HG03039 (cell line): ENCODE measurements around the gene SETBP1.

Experiments used
- ATAC-seq: cut with Tn5 transposase; IDR thresholded peaks from one replicate; pipeline ENCODE4 v1.9.1; 2021; ENCODE audit warnings: mild to moderate bottlenecking, moderate library complexity; ENCODE audit not compliant: unreplicated experiment

SETBP1 gene

DNA sequence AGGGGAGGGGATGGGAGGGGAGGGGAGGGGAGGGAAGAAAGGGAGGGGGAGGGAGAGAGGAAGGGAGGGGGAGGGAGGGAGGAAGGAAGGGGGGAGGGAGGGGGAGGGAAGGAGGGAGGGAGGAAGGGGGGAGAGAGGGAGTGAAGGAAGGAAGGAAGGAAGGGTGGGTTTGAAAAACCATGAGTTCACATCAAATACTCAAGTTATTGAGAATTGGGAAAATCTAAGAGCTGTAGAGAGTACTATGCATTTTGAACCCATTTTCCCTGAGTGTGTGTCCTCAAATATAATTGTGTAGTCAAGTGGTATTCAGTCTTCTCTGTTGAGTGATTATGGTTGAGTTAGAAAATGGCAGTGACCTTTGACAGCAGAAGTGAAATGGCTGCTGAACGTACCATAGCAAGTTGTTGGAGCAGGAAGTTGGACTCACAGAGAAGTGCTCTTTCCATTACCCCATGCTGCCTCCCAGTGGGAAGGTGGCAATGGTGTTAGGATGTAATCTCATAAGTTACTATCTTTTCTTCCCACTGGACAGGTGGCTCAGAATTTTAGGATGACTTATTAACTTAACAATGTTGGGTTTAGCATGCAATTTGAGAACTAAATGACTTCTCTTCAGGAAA is 214.6 kb downstream of the SETBP1 start:
- no peak for ATAC-seq

DNA sequence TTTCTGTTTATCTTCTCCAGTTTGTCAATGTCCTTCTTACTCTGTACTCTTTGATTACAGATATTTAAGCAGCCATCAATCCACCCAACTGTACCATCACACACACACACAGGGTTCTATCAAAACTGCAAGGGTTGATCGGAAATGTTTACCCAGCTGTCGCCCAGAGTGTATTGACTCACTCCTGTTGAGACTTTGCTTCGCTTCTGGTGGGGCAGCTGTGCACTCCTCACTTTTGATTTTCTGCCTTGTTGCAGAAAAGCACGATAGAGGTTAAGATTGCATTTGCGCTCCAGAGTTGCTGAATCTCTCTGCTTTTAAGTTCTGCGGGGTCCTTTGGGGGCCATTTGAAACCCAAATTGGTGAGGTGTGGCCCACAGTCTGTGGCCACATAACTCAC is 216.2 kb downstream of the SETBP1 start:
- ATAC-seq, result no peak

DNA sequence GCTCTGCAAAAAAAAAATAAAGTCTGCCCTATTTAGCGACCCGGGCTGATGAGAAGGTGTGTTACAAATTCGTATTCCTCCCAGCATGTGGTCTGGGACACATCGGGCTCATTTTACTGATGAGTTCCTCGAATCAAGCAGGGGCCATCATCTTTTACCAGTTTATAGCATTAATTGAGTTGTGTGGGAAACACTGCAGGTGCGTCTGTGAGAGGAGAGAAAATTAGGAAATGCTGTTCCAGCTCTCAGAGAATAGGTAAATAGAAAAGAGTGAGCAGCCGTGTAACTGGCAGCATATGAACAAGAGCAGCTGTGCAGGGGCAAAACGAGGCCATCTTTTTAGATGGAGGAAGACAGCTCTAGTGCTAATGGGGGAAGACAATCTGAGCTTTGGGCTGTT is 216.7 kb downstream of the SETBP1 start:
- ATAC-seq, result no peak

DNA sequence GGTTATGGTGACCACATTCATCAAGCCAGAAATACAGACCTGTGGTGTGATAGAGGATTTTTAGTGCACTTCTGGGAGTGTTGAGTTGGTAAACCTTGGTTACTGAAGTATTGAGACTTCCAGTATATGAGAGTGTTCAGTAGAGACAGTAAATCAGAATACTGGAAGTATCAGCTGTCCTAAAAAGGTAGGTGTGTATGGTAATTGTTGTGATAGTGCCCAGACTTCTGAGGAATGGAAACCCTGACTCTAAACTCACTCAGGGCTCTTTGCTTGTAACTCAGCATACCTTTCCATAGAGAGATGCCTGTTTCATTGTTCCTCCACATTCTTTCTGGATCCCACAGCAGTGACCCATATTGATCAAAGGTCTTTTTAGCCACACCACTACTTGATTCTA is 217.1 kb downstream of the SETBP1 start:
- no peak for ATAC-seq

DNA sequence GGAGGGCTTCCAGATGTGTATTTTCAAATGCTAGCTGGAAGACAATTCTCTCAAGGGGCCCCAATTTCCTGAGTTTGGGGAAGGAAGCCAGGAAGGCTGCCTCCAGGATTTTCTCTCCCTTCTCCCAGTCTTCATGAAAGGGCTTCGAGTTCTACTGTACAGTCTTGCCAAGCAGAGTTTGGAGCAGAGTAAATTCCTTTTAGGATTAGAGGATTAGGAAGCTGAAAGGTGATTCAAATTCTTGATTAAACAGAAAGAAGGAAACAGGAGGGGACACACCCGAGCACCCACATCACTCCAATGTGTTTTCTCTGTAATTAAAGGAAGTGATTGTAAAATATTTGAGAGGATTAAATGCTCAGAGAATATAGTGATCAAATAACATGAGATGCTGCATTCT is 217.8 kb downstream of the SETBP1 start:
- ATAC-seq, result no peak

DNA sequence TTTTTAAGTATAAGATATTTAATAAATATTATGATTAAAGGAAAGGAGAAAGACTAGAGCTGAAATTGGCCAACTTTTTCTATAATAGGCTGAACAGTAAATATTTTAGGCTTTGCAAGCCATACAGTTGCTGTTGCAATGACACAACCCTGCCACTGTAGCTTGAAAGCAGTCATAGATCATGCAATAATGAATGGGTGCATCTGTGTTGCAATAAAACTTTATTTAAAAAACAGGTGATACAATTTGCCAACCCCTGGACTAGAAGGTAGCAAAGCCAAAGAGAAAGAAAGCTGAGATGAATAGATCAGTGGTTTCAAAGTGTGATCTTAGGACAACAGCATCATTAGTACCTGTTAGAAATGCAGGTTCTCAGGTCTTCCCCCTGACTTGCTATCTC is 219.1 kb downstream of the SETBP1 start:
- no peak for ATAC-seq

DNA sequence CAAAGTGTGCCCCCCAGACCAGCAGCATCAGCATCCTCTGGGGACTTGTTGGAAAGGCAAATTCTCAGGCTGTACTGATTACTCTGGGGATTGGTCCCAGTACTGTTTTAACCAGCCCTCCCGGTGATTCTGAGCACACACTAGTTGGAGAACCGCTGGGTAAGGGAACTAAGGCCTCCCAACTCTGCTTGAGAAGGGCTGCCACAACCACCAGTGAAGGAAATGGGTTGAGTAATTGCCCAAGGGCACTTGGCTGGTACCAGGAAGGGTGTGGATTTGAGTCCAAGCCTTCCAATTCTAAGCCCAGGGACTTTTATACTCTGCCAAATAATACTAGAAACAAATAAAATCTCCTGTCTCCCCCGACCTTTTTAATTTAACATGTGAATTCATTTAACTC is 219.9 kb downstream of the SETBP1 start:
- no peak for ATAC-seq

DNA sequence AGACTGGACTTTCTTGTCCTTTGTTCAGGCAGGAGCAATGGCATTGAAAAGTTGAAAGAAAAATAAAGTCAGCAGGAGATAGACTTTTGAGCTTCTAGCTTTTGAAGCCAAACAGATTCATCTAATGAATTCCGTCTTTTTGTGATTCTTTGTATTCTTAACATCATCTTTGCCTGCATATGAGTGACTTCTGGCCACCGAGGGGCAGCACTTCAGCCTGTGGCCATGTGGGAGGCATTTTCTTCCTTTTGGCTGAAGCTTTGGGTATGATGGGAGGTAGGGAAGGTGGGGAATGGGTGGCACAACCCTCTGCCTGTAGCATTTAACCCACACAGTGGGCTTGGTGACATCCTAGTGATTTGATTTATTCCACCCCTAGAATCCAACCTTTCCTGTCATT is 220.6 kb downstream of the SETBP1 start:
- no peak for ATAC-seq

DNA sequence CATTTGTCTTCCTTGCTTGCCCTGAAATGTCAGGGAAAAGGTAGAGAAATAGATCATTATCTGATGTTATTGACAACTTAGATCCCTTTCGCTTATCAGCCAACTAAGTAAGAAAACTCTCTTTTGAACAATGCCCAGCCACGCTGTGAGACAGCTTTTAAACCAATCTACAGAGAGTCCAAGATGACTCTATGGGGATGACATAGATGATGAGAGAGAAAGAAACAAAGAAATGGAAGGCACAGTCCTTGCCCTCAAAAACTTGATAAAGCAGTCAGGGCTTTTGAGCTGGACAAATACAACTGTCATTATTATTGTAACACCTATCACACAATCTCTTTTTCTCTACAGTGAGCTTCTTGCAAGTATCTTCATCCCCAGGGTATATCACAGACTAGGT is 222.6 kb downstream of the SETBP1 start:
- no peak for ATAC-seq

DNA sequence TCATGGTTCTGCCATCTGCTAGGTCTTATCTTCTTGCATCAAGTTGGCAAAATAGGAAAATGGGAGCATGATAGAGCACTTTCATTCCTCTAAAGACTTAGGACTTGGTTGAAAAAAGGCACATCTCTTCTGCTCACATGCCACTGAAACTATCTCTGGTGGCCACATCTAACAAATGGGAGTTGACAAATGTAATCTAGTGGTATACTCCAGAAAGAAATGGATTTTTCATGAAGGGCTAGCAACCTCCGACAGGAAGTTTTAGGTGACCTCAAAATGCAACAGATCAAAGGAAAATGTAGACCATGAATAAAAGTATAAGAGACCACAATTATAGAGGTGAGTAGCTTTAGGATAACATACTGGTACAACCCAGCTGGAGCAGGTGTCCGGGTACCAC is 224.1 kb downstream of the SETBP1 start:
- ATAC-seq, result no peak

DNA sequence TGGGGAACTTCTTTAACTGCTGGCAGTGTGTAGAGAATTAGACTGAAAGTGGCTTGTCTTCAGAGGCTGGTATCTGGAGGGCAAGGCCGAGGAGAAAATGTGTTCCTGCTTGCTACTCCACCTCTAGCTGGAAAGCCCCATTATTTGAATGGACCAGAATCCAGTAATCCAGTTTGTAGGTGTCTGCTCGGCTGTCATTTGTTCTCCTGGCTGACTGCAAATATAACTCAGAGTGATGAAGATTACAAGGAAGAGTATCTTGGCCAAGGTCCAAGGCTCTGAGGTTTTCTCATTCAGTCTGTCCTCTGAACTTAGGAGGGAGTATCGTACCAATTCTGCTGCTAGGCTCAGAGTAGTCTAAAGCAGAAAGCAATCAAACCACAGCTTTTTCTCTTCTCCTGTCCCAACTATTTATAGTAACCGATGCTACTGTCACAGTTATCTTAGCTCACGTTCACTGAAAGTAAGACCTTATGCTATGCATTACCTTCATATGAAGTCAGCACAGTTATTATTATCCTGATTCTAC is 228.6 kb downstream of the SETBP1 start:
- peak; percentile 84 for ATAC-seq

DNA sequence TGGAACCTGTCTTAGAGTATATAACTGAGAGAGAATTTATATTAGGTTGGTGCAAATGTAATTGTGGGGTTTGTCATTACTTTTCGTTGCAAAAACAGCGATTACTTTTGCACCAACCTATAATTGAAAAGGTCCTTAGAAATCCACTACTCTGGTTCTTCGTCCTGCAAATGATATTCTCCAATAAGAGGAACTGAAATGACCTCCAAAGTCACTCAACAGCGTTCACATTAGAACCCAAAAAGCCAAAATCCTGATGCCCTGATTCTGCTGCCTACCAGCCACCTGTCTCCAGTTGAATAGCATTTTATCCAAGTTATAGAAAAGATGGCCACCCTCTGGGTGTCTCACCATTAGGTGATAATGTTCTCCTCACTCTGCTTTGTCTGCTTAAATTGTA is 230.6 kb downstream of the SETBP1 start:
- ATAC-seq, result no peak

DNA sequence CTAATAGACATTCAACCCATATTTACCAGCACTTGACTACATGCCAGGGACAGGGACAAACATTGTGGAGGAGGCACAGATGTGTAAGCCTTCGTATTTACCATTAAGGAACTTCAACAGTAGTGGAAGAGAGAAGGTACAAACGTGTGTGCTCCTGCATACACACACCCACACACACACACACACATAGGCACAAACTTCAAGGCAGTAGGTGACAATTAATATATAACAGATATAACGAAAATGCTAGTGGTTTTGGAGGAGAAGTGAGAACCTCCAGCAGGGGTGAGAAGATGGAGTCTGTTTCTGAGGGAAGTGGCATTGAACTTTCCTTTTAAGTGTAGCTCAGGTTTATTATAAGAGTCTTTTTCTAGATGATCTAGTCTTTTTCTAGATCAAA is 231.1 kb downstream of the SETBP1 start:
- no peak for ATAC-seq

DNA sequence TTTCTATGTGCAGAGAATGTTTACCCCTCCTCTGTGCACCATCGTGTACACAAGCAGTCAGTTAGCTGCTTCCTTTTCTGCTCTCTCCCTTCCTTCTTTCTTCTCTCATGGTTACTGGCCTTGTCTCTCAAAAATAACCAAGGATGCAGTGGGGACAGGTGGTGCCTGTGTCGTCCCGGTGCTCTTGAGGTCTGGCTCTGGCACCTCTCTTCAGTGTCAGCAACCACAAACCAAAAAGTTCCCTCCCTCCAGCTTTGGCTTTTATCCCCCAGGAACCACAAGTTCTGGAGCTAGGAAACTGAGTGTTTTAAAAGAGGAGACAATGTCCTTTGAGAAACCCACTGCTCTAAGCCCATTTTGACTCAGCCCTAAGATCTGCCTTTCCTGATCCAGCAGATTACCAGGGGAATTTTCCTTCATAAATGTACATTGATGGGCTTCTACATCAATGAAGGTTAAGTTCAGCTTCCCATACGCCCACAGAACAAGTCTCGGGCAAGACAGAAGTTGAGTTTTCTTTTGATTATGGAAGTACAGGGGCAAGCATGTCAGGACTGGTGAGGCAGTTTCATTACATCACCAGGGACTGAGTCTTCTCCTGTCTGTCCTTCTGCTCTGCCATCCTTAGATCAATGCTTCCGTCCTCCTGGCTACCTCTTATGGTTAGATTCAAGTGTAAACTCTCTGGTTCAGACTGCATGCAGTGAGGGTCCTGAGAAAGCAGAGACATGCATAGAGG is 232.2 kb downstream of the SETBP1 start:
- ATAC-seq, result no peak

DNA sequence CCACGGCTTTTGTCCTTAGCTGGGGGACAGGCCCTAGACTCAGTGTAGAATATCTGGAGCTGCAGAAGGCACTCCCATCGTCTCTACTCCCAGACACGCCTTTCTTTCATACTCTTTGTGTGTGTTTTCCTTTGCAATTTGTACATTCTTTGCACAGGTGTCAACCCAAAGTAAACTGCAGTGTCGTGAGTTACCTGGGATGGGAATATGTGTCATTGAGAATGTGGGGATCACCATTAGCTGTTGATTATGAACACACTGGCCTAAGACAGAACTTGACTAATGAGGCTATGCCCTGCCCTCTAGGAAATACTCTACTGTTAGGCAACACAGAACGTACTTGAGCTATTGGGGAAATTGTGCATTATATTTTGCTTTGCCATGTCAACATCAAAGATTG is 233.3 kb downstream of the SETBP1 start:
- ATAC-seq, result no peak

DNA sequence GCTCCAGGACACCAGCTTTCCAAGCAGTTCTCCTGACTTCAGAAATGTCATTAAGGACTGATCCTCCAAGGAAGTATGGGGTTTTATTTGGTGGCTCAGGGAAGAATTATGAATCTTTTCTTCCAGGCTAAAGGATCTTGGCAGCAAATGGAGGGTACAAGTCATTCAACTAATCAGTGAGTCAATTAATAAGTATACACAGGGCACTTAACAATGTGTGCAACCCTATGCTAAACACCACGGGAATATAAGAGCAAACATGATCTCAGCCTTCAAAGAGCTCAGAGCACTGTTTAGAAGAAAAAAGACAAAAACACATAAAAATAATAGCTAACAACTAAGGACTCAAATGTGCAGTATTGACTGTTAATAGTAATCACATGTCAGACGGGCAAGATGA is 234.5 kb downstream of the SETBP1 start:
- ATAC-seq, result no peak

DNA sequence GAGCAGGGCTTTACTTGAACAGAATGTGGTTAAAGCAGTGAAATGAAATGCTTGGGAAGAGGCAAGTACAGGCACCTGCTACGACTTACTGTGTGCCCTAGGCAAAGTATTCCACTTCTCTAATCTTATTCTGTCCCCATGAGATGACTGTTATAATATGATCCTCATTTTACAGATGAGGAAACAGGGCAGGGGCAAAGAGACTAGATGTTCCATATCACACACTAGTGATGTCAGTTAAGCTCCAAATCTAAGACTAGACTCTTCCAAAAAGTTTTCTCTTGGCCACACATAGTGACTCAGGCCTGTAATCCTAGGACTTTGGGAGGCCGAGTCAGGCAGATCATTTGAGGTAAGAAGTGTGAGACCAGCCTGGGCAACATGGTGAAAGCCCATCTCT is 235.0 kb downstream of the SETBP1 start:
- ATAC-seq, result no peak

DNA sequence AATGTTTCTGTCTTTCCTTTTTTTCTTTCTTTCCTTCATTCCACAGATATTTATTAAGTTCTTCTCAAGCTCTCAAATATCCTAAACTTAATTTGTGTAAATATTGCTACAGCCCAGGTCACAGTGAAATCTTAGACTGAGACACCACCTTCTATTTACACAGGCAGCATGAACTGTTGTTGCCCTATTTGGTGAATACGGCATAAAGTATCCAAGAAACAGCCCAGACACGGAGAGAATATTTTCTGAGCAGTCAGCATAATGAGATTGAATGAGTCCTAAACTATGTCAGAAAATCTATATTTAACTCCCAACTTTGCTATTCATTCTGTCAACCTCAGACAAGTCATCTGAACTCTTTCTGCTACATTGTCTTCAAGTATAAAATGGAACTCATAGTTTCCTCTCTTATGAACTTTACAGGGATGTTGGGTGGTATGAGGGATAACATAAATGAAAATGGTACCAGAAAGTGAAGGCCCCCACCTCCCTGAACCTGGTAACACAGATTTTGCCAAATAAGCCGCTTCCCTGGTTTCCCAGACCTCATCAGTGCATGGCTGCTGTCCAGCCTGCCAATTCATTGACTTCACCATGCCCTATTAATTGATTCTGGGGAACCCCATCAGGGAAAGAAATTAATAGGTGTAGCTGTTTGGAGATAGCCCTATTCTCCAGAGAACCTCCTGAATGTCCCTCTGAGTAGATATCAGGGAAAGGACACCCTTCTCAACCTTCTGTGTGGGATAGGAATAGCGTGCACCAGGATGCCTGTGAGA is 235.9 kb downstream of the SETBP1 start:
- ATAC-seq, result no peak

DNA sequence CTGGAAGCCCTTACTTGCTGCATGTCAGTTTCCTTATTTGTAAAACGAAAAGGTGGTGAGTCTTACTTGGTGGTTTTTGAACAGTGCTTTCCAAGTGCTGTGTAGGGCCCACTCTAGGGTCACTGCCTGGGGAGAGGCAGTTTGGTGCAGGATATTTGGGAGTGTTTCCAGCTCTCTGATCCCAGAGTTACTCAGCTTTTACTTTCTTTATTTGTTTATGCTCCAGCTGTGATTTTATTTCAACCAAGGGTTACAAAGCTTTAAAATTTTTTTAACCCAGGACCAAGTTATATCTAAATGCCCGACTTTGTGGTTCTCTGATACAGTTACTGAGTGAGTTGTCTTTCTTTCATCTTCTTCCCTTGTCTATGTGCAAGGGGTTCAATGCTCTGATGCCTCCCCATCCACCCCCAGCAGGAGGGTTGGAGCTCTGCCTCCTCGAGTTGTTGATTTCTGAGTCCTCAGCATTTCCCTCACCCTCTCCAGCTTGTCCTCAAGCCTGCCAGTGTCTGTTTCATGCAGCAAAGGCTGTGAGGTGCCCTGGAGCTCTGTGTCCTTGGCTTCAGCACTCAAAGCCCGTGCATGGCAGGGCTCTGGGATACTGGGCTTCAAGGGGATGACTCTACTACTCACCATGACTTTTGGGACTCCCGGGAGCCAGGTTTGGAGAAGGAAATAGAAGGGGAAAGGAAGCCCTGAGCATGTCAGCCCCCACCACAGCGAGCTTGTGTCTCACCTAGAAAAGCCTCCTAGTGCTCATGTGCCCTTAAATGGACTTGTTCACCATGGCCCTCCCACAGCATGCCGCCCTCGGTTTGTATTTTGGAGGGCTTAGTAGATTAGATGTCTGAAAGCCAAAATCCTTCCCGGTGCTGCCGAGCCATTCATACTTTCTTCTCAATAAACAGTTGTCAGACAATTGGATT is 236.8 kb downstream of the SETBP1 start:
- no peak for ATAC-seq

DNA sequence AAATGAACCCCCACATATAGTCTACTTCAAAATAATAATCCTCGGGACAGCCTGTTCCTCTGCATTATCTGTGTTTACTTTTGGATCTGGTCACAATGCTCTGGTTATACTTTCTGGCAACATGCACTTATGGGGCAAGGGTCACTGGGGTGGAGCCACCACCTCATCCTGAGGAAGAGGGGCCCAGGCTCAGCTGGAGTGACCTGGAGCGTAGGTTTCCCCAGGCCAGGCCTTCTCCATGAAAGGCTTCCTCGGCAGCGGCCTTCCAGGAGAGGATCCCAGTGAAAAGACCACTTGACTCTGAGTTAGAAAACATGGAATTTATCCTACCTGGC is 237.4 kb downstream of the SETBP1 start:
- no peak for ATAC-seq

DNA sequence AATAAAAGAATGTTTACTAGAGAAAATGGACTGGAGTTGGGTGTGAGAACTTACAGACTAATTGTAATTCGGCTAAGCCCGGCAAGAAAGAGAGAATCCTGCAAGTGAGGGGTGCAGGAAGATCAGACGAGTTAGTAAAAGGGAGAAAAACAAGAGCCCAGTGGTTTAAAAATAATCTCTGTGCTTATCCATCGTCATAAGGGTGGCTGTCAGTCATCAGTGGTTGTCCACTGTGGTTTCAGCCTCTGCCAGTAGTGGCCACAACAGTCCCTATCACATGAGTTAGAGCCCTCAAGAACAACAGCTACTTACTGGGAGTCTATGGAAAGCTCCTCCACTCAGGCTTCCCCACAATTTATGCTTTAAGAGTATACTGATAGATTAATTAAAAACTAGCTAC is 239.8 kb downstream of the SETBP1 start:
- no peak for ATAC-seq
